Hepatocyte (in vitro differentiated cells): ENCODE measurements around the gene XAF1. TPM values are rescaled to one million over a fixed set of nuclear protein-coding genes. Genes with fewer than 3 reads are reported as not detected.

Source experiments
- DNase-seq: peaks from one replicate; pipeline ENCODE4 v3.0.0-alpha.2; 2016; ENCODE audit warnings: low spot score
- H2AFZ ChIP-seq: fragments of 200-600 bp; sonication (generic); 2 replicates; pipeline ENCODE4 v1.6.0; 2016; ENCODE audit warnings: antibody characterized with exemption, mild to moderate bottlenecking
- H3K27ac ChIP-seq: fragments of 200-600 bp; sonication (generic); 2 replicates; pipeline ENCODE4 v1.5.1; 2016; ENCODE audit warnings: mild to moderate bottlenecking
- H3K27me3 ChIP-seq: fragments of 200-600 bp; sonication (generic); 2 replicates; pipeline ENCODE4 v1.6.1; 2016
- H3K36me3 ChIP-seq: fragments of 200-600 bp; sonication (generic); replicated peaks from 2 replicates; pipeline ENCODE4 v1.5.1; 2016; ENCODE audit warnings: low read depth; ENCODE audit not compliant: insufficient read depth
- H3K4me1 ChIP-seq: fragments of 200-600 bp; sonication (generic); 2 replicates; pipeline ENCODE4 v1.5.1; 2016; ENCODE audit warnings: mild to moderate bottlenecking, moderate library complexity; ENCODE audit not compliant: insufficient read depth
- H3K4me2 ChIP-seq: fragments of 200-600 bp; sonication (generic); 2 replicates; pipeline ENCODE4 v1.6.0; 2016
- H3K4me3 ChIP-seq: fragments of 200-600 bp; sonication (generic); 2 replicates; pipeline ENCODE4 v1.5.1; 2016; ENCODE audit warnings: mild to moderate bottlenecking
- H3K79me2 ChIP-seq: fragments of 200-600 bp; sonication (generic); 2 replicates; pipeline ENCODE4 v1.6.0; 2017; ENCODE audit warnings: mild to moderate bottlenecking
- H3K9me2 ChIP-seq: fragments of 200-600 bp; sonication (generic); replicated peaks from 2 replicates; pipeline ENCODE4 v1.6.0; 2017; ENCODE audit warnings: mild to moderate bottlenecking; ENCODE audit not compliant: insufficient read depth
- H3K9me3 ChIP-seq: fragments of 200-600 bp; sonication (generic); 2 replicates; pipeline ENCODE4 v1.5.1; 2016; ENCODE audit warnings: low read depth, mild to moderate bottlenecking
- H4K20me1 ChIP-seq: fragments of 200-600 bp; sonication (generic); 2 replicates; pipeline ENCODE4 v1.6.0; 2016; ENCODE audit warnings: mild to moderate bottlenecking; ENCODE audit not compliant: insufficient read depth, poor library complexity, severe bottlenecking
- EZH2 ChIP-seq: fragments of 200-600 bp; sonication (generic); IDR thresholded peaks from 2 replicates; pipeline ENCODE4 v1.6.1; 2016; ENCODE audit warnings: antibody characterized with exemption, mild to moderate bottlenecking, borderline replicate concordance
- EZH2phosphoT487 ChIP-seq: fragments of 200-600 bp; sonication (generic); IDR thresholded peaks from one replicate; pipeline ENCODE4 v1.6.1; 2018; ENCODE audit warnings: antibody characterized with exemption, mild to moderate bottlenecking, low read depth, moderate library complexity; ENCODE audit not compliant: unreplicated experiment, severe bottlenecking
- WGBS: methylation state at CpG from one replicate; pipeline ENCODE4 v1.1.6; 2016; ENCODE audit warnings: low lambda C conversion rate; ENCODE audit errors: missing lambda C conversion rate; 5-methylcytosine and 5-hydroxymethylcytosine counted together
- polyA plus RNA-seq: library from polyadenylated mRNA; unstranded; fragments of >200 nt; fragmentation: Nextera tagmentation; extraction: Ambion mirVana; gene quantifications from 2 replicates; pipeline ENCODE4 v1.2.1, GENCODE V29; 2016
- total RNA-seq: library from RNA; depleted of rRNA; stranded (reverse); fragments of >200 nt; gene quantifications from 2 replicates; pipeline ENCODE4 v1.2.3, GENCODE V29; 2014
- TF ChIP-seq, protein P1 (sequence below): fragments of 200-600 bp; sonication (generic); IDR thresholded peaks from 2 replicates; pipeline ENCODE4 v1.5.1; 2016; ENCODE audit warnings: antibody characterized with exemption, mild to moderate bottlenecking; ENCODE audit not compliant: poor library complexity

The XAF1 gene
- total and polyA plus RNA-seq, 2 experiments from 2014 or later: 1.9 to 3.3 TPM

GRCh38 chr17:6708357-6708961 lies 47.4 kb upstream of the XAF1 start:
- no peaks in the 10 kb centered on the region for H4K20me1 ChIP-seq
- no peaks in the 10 kb centered on the region for H3K9me2 ChIP-seq
- no peaks in the 10 kb centered on the region for H3K79me2 ChIP-seq
- H3K36me3 ChIP-seq: no peaks in the 10 kb centered on the region
- no peak overlapping the region for H3K4me2 ChIP-seq
- 68% methylated on average over 12 of the region's 12 CpGs for WGBS
- H3K4me3 ChIP-seq: no peak overlapping the region
- no peak for DNase-seq
- H3K4me1 ChIP-seq: peaks cover 7% of the 10 kb centered on the region
- TF ChIP-seq EZH2phosphoT487 (no peak), EZH2 (no peak)
- TF ChIP-seq, protein P1, sequence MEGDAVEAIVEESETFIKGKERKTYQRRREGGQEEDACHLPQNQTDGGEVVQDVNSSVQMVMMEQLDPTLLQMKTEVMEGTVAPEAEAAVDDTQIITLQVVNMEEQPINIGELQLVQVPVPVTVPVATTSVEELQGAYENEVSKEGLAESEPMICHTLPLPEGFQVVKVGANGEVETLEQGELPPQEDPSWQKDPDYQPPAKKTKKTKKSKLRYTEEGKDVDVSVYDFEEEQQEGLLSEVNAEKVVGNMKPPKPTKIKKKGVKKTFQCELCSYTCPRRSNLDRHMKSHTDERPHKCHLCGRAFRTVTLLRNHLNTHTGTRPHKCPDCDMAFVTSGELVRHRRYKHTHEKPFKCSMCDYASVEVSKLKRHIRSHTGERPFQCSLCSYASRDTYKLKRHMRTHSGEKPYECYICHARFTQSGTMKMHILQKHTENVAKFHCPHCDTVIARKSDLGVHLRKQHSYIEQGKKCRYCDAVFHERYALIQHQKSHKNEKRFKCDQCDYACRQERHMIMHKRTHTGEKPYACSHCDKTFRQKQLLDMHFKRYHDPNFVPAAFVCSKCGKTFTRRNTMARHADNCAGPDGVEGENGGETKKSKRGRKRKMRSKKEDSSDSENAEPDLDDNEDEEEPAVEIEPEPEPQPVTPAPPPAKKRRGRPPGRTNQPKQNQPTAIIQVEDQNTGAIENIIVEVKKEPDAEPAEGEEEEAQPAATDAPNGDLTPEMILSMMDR: no peak
- no peak overlapping the region for H2AFZ ChIP-seq
- H3K27me3 ChIP-seq: peaks cover 8% of the 10 kb centered on the region
- no peaks in the 10 kb centered on the region for H3K9me3 ChIP-seq
- H3K27ac ChIP-seq: no peak overlapping the region

- Histone ChIP-seq H2AFZ (no peak overlapping the region), H3K27me3 (peaks cover 18% of the 10 kb centered on the region)
These were observed 45.5 kb upstream of the XAF1 start for GRCh38 chr17:6710317-6710716.

DNA sequence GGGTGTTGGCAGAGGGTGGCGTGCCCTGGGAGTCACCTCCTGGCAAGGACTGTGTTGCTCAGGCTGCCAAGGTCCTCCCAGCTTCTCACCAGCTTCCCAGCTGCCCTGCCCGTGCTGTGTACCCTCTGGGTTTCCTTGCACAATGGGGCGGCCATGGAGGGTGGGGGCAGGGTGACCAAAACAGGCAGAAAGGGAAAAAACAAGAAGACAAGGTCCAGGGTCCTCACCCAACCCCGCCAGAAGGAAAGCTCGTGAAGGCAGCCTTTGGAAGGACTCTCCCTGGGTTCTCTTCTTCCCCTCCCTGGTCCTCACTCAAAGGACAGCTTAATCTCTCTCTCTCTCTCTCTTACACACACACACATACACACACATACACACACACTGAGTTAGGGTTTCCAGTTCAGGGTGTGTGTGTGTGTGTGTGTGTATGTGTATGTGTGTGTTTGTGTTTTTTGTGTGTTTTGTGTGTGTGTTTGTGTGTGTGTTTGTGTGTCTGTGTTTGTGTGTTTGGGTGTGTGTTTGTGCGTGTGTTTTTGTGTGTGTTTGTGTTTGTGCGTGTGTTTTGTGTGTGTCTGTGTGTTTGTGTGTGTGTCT lies 44.7 kb upstream of the XAF1 start:
- TF ChIP-seq, protein P1: no peak
- TF ChIP-seq EZH2phosphoT487: no peak
- H3K4me3 ChIP-seq: no peak overlapping the region
- peaks cover 18% of the 10 kb centered on the region for H3K27me3 ChIP-seq
- no peaks in the 10 kb centered on the region for H3K79me2 ChIP-seq
- 72% methylated on average over 7 of the region's 7 CpGs for WGBS
- H3K27ac ChIP-seq: no peak overlapping the region
- H3K36me3 ChIP-seq: no peaks in the 10 kb centered on the region
- no peak overlapping the region for H3K4me2 ChIP-seq
- H3K9me2 ChIP-seq: no peaks in the 10 kb centered on the region
- no peak overlapping the region for H2AFZ ChIP-seq
- no peaks in the 10 kb centered on the region for H3K9me3 ChIP-seq
- no peaks in the 10 kb centered on the region for H4K20me1 ChIP-seq
- DNase-seq: no peak
- H3K4me1 ChIP-seq: peaks cover 7% of the 10 kb centered on the region

More at GRCh38 chr17:6710317-6710716, 45.5 kb upstream of the XAF1 start:
- Histone ChIP-seq H3K9me3 (no peaks in the 10 kb centered on the region), H3K9me2 (no peaks in the 10 kb centered on the region), H3K27ac (no peak overlapping the region), H3K4me1 (peaks cover 7% of the 10 kb centered on the region), H3K4me3 (no peak overlapping the region), H3K4me2 (no peak overlapping the region), H4K20me1 (no peaks in the 10 kb centered on the region), H3K79me2 (no peaks in the 10 kb centered on the region), H3K36me3 (no peaks in the 10 kb centered on the region)
- DNase-seq: no peak
- 90% methylated on average over 11 of the region's 11 CpGs for WGBS
- TF ChIP-seq EZH2 (no peak), EZH2phosphoT487 (no peak)
- TF ChIP-seq, protein P1: no peak
